HCT116 (cell line): ENCODE measurements around the gene RPL10. TPM values are rescaled to one million over a fixed set of nuclear protein-coding genes. Genes with fewer than 3 reads are reported as not detected.

Experiments
- ATAC-seq: fragments of 200-7000 bp; cut with Tn5 transposase; 2 replicates; pipeline ENCODE4 v1.9.1; 2020; ENCODE audit warnings: mild to moderate bottlenecking, moderate library complexity
- BruUV-seq: library from RNA; stranded (reverse); fragments of 400-500 nt; replicated peaks from 2 replicates; lab custom pipeline; 2021; lab: Mats Ljungman, UMichigan
- CTCF ChIA-PET: fragments of 300-600 bp; sonication (Branson Sonifier 250); formaldehyde crosslinking; loops from one replicate; lab custom pipeline; 2021; ENCODE audit warnings: antibody characterized with exemption; lab: Charles Lee
- POLR2A ChIA-PET: fragments of 300-600, 350-600 bp; sonication (Branson Sonifier 250); formaldehyde crosslinking; loops from one replicate; lab custom pipeline; 2021; ENCODE audit warnings: antibody characterized with exemption; lab: Charles Lee
- RAD21 ChIA-PET, 2 experiments: fragments of 300-600 bp; sonication (Branson Sonifier 250); formaldehyde crosslinking; loops; one replicate each; lab custom pipeline; 2023; ENCODE audit warnings: low total read pairs in 2 of 2; ENCODE audit not compliant: uncharacterized antibody in 2 of 2, unreplicated experiment in 2 of 2, low non-redundant PET in 1 of 2; lab: Charles Lee
- DNase-seq: peaks from one replicate; pipeline ENCODE4 v3.0.0-alpha.2; 2010; ENCODE audit warnings: low read depth, low spot score
- H2AFZ ChIP-seq: fragments of 200-600 bp; shearing (Covaris generic), sonication (generic); 2 replicates; pipeline ENCODE4 v1.6.1; 2017; ENCODE audit warnings: low read depth, mixed run types, mixed read lengths, antibody characterized with exemption, low read length; ENCODE audit not compliant: poor library complexity, severe bottlenecking
- H3K27ac ChIP-seq: 2 replicates; pipeline ENCODE4 v1.5.1; 2012; ENCODE audit warnings: low read depth, low read length
- H3K27me3 ChIP-seq: fragments of 200-600 bp; sonication (generic); 2 replicates; pipeline ENCODE4 v1.6.1; 2016; ENCODE audit warnings: mixed run types, low read length, mixed read lengths; ENCODE audit not compliant: insufficient read depth
- H3K36me3 ChIP-seq, 2 experiments: fragments of 200-500 bp in 1 of 2; fragments of 200-600 bp in 1 of 2; sonication (Bioruptor generic) in 1 of 2; sonication (generic) in 1 of 2; 2 replicates each; pipeline versions ENCODE4 v1.5.1 to v1.6.1; 2014 to 2016; ENCODE audit warnings: low read length in 2 of 2, inconsistent platforms in 1 of 2, mixed read lengths in 1 of 2, mixed run types in 1 of 2; ENCODE audit not compliant: insufficient read depth in 2 of 2, control insufficient read depth in 1 of 2
- H3K4me1 ChIP-seq, 2 experiments: fragments of 200-600 bp in 1 of 2; sonication (generic) in 1 of 2; 2 replicates each; pipeline versions ENCODE4 v1.5.1 to v1.6.1; 2012 to 2017; ENCODE audit warnings: low read length in 2 of 2, inconsistent platforms in 1 of 2, mild to moderate bottlenecking in 1 of 2, mixed read lengths in 1 of 2, mixed run types in 1 of 2, moderate library complexity in 1 of 2; ENCODE audit not compliant: insufficient read depth in 2 of 2, control insufficient read depth in 1 of 2
- H3K4me2 ChIP-seq: fragments of 200-600 bp; sonication (generic); 2 replicates; pipeline ENCODE4 v1.6.1; 2017; ENCODE audit warnings: mixed run types, low read length, mixed read lengths
- H3K4me3 ChIP-seq, 2 experiments: fragments of 200-600 bp in 1 of 2; sonication (generic) in 1 of 2; replicated peaks in 1 of 2; 2 replicates each; pipeline ENCODE4 v1.5.1; 2011 to 2016; ENCODE audit warnings: low read length in 2 of 2, control low read depth in 1 of 2, low read depth in 1 of 2, mild to moderate bottlenecking in 1 of 2, mixed read lengths in 1 of 2, mixed run types in 1 of 2
- H3K79me2 ChIP-seq: fragments of 200-600 bp; sonication (generic); 2 replicates; pipeline ENCODE4 v1.6.1; 2017; ENCODE audit warnings: mild to moderate bottlenecking, mixed run types, low read length, moderate library complexity, mixed read lengths; ENCODE audit not compliant: insufficient read depth
- H3K9ac ChIP-seq: fragments of 200-600 bp; sonication (generic); 2 replicates; pipeline ENCODE4 v1.6.1; 2016; ENCODE audit warnings: low read length, mixed read lengths
- H3K9me2 ChIP-seq: fragments of 200-600 bp; sonication (generic), shearing (Covaris generic); 2 replicates; pipeline ENCODE4 v1.6.1; 2017; ENCODE audit warnings: mixed run types, mild to moderate bottlenecking, moderate library complexity; ENCODE audit not compliant: insufficient read depth
- H3K9me3 ChIP-seq, 2 experiments: fragments of 200-500 bp in 1 of 2; fragments of 200-600 bp in 1 of 2; sonication (Bioruptor generic) in 1 of 2; sonication (generic) in 1 of 2; 2 replicates each; pipeline ENCODE4 v1.6.1; 2014 to 2017; ENCODE audit warnings: low read length in 2 of 2, mixed read lengths in 2 of 2, inconsistent platforms in 1 of 2, low read depth in 1 of 2, mild to moderate bottlenecking in 1 of 2, mixed run types in 1 of 2, moderate library complexity in 1 of 2; ENCODE audit not compliant: control insufficient read depth in 1 of 2, insufficient read depth in 1 of 2
- H4K20me1 ChIP-seq: fragments of 200-600 bp; sonication (generic), shearing (Covaris generic); 2 replicates; pipeline ENCODE4 v1.6.1; 2017; ENCODE audit warnings: mixed run types, mild to moderate bottlenecking, moderate library complexity; ENCODE audit not compliant: insufficient read depth
- CEBPB ChIP-seq: IDR thresholded peaks from 2 replicates; pipeline ENCODE4 v1.6.1; 2012; ENCODE audit warnings: low read depth
- CTCF ChIP-seq, 3 experiments: fragments of 200-600 bp in 1 of 3; sonication (generic) in 1 of 3; IDR thresholded peaks in 2 of 3; conservative IDR thresholded peaks in 1 of 3; 2 replicates each; pipeline ENCODE4 v1.5.1; 2012 to 2017; ENCODE audit warnings: low read depth in 2 of 3, low read length in 2 of 3, antibody characterized with exemption in 1 of 3, borderline replicate concordance in 1 of 3, control low read depth in 1 of 3, mild to moderate bottlenecking in 1 of 3, mixed read lengths in 1 of 3, mixed run types in 1 of 3, moderate library complexity in 1 of 3; ENCODE audit not compliant: insufficient read depth in 1 of 3
- EGR1 ChIP-seq: IDR thresholded peaks from 2 replicates; pipeline ENCODE4 v1.6.1; 2012; ENCODE audit warnings: low read depth
- EZH2phosphoT487 ChIP-seq: fragments of 200-600 bp; IDR thresholded peaks from 2 replicates; pipeline ENCODE4 v1.6.1; 2018; ENCODE audit warnings: antibody characterized with exemption, borderline replicate concordance
- POLR2AphosphoS5 ChIP-seq: IDR thresholded peaks from 2 replicates; pipeline ENCODE4 v1.6.1; 2011; ENCODE audit warnings: mild to moderate bottlenecking, low read depth, low read length, moderate library complexity
- REST ChIP-seq: IDR thresholded peaks from 2 replicates; pipeline ENCODE4 v1.6.1; 2012; ENCODE audit warnings: low read depth
- SIN3A ChIP-seq: IDR thresholded peaks from 2 replicates; pipeline ENCODE4 v1.6.1; 2012; ENCODE audit warnings: low read depth
- TCF7L2 ChIP-seq: IDR thresholded peaks from 2 replicates; pipeline ENCODE4 v1.7.0; 2011; ENCODE audit warnings: borderline replicate concordance, inconsistent platforms; ENCODE audit not compliant: insufficient read depth, insufficient read length; ENCODE audit errors: extremely low read depth
- YY1 ChIP-seq: IDR thresholded peaks from 2 replicates; pipeline ENCODE4 v1.6.1; 2011; ENCODE audit warnings: low read length, low read depth, moderate library complexity, mild to moderate bottlenecking; ENCODE audit not compliant: insufficient replicate concordance; ENCODE audit errors: extremely low read depth
- ZBTB33 ChIP-seq: IDR thresholded peaks from 2 replicates; pipeline ENCODE4 v1.6.1; 2011; ENCODE audit warnings: mild to moderate bottlenecking, low read length, moderate library complexity; ENCODE audit not compliant: insufficient replicate concordance; ENCODE audit errors: extremely low read depth
- ZFX ChIP-seq: fragments of 450-650 bp; IDR thresholded peaks from 2 replicates; pipeline ENCODE4 v1.6.1; 2017
- intact Hi-C: fragments of 100-400 bp; cut with micrococcal nuclease; formaldehyde crosslinking; loops from 2 replicates; pipeline ENCODE4 v1.10.0; 2022
- total RNA-seq: library from RNA; stranded (reverse); gene quantifications from one replicate; pipeline ENCODE4 v1.2.1, GENCODE V29; 2021; ENCODE audit not compliant: unreplicated experiment

RPL10 gene
- total RNA-seq, 1 experiment from 2014 or later: 3,069 TPM

GRCh38 chrX:154349979-154350378 is 48.2 kb upstream of the RPL10 start:
- Histone ChIP-seq H3K9me3 (no peaks in the 10 kb centered on the region), H4K20me1 (no peaks in the 10 kb centered on the region), H3K27me3 (no peaks in the 10 kb centered on the region), H3K36me3 (peaks cover 5 to 6% of the 10 kb centered on the region in 2 experiments; a peak in 2 of 4 replicates), H3K4me3 (no peak overlapping the region), H3K9ac (no peak overlapping the region), H3K79me2 (no peaks in the 10 kb centered on the region), H2AFZ (no peak overlapping the region), H3K9me2 (no peaks in the 10 kb centered on the region), H3K4me1 (no peaks in the 10 kb centered on the region), H3K27ac (no peak overlapping the region), H3K4me2 (no peak overlapping the region)
- intact Hi-C loops: no loop called here
- no peak for DNase-seq
- no TSS peak for BruUV-seq
- no peak for TF ChIP-seq REST
- no peak for TF ChIP-seq POLR2AphosphoS5
- no peak for TF ChIP-seq CEBPB
- TF ChIP-seq CTCF (IDR thresholded peaks at IDR 0.05 in 2 of 3, conservative IDR thresholded peaks at IDR 0.05 in 1 of 3; ENCODE audit: borderline replicate concordance in 1 of 3, insufficient read depth in 1 of 3, low read depth in 2 of 3, low read length in 2 of 3): no peak
- TF ChIP-seq TCF7L2: no peak
- TF ChIP-seq SIN3A: no peak
- TF ChIP-seq EZH2phosphoT487: no peak
- TF ChIP-seq YY1: no peak
- TF ChIP-seq ZFX: no peak
- no peak for TF ChIP-seq ZBTB33
- TF ChIP-seq EGR1: no peak
- ChIA-PET RAD21 (no interaction called here), CTCF (no interaction called here), POLR2A (interaction anchor here (1.0 kb wide), 1 partner anchor 21 kb away, joined by 4 read pairs; no protein-coding TSS in a partner anchor)
- ATAC-seq: no peak
